Choroid plexus epithelial cell (primary cell): Measurements from ENCODE around the gene CYP27C1.
"Not testable (repeated sequence)": the region's sequence is repeated elsewhere in the genome, so short reads cannot be mapped to it uniquely, and the experiment has no call there.

Source experiments
- DNase-seq: peaks from one replicate; pipeline ENCODE4 v3.0.0-alpha.2; 2010; ENCODE audit warnings: low read depth
- H3K4me3 ChIP-seq: 2 replicates; pipeline ENCODE4 v1.5.1; 2011; ENCODE audit warnings: low read depth, mild to moderate bottlenecking, control low read depth, low read length, moderate library complexity
- TF ChIP-seq, protein P1 (sequence below): conservative IDR thresholded peaks from 2 replicates; pipeline ENCODE4 v1.5.1; 2011; ENCODE audit warnings: low read depth, mild to moderate bottlenecking, control low read depth, inconsistent platforms, low read length, moderate library complexity

CYP27C1 gene

DNA sequence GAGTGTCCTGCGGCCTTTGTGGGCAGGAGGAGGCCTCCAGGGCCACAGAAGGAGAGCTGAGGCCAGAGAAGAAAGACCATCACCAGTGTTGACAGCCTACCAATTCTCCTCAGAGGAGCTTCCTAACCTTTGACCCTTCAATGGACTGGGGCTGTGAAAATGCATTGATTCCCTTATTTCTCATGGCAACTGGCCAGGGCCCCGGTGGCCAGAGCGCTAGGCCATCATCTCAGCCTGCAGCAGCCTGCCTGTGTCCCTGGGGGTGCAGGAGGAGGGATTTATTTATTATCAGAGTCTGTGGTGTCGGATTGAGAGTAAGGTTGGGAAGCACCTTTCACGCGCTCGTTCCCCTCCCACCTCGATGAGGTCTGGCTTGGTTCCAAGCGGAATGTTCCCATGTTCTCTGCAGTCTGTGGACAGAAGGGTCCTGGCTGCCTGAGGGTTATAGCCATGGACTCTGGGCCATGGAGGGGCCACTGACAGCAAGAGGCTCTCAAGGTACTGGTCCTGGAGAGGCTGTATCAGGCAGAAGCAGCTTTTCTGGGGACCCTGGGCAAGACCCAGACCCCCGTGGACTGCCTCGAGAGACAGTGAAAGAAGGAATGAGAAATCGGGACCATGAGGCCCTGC lies 53.8 kb downstream of the CYP27C1 start:
- TF ChIP-seq, protein P1, sequence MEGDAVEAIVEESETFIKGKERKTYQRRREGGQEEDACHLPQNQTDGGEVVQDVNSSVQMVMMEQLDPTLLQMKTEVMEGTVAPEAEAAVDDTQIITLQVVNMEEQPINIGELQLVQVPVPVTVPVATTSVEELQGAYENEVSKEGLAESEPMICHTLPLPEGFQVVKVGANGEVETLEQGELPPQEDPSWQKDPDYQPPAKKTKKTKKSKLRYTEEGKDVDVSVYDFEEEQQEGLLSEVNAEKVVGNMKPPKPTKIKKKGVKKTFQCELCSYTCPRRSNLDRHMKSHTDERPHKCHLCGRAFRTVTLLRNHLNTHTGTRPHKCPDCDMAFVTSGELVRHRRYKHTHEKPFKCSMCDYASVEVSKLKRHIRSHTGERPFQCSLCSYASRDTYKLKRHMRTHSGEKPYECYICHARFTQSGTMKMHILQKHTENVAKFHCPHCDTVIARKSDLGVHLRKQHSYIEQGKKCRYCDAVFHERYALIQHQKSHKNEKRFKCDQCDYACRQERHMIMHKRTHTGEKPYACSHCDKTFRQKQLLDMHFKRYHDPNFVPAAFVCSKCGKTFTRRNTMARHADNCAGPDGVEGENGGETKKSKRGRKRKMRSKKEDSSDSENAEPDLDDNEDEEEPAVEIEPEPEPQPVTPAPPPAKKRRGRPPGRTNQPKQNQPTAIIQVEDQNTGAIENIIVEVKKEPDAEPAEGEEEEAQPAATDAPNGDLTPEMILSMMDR: no peak
- no peak overlapping the region for H3K4me3 ChIP-seq
- no peak for DNase-seq

DNA sequence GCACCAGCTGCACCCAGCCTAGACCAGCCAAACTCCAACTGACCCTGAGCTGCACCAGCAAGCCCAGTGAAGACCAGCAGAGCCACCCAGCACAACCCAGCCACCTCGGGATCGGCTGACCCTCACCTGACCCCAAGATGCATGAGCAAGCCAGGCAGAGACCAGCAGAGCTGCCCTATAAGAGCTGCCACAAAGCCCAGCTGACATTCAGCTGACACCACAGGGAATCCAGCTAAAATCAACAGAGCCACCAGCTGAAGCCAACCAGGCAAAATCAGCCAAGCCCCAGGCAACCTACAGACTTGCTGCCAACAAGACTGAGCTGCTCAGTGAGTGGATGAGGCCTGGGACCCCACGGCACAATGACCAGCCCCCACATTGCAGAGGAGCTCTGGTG lies 54.6 kb downstream of the CYP27C1 start:
- no peak overlapping the region for H3K4me3 ChIP-seq
- no peak for DNase-seq
- TF ChIP-seq, protein P1: no peak

DNA sequence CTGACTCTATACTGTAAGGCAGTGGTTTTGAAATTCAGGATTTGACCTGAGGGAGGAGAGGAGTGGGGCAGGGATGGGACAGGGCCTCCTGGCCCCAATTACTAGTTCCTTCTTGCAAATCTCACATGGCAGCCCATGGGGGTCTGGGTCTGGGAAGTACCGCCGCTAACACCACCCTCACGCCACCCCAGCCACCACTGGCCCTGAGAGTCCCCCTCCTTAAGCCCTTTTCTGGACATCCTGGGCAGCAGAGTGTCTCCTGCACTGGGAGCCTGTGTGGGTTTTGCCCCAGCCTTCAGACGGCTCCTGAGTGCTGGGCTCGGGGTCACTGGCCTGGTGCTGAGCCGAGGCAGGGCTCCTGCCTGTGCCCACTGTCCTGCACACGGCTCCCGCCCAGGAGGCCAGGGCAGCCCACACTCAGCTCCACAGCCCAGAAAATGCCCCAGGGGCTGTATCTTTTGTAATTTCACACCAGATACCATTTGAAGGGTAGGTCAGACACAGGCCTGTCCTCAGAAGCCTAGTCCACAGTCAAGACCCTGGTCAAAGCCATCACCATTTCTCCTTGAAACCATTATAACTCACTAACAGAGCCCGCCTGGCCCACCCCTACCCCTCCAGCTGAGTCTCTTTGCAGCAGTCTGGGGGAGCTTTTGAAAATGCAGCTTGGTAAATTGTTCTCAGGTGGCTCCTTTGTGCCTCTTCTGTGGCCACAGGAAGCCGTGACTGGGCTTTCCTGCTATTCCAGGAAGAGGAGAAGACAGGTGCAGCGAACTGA lies 55.1 kb downstream of the CYP27C1 start:
- H3K4me3 ChIP-seq: no peak overlapping the region
- TF ChIP-seq, protein P1: no peak
- no peak for DNase-seq

DNA sequence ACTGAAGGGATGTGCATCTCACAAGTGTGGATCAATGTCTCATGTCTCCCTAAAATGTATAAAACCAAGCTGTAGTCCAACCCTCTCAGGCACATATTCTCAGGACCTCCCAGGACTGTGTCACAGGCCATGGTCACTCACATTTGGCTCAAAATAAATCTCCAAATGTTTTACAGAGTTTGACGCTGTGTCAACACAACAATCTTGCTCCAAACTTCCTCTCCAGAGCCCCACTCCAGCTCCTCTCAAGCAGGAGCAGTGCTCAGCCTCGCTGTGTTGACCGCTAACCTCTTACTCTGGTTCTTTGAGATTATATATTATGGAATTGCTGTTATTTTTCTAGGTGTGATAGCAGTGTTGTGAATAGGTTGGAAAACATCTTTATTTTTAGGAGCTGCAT lies 56.2 kb downstream of the CYP27C1 start:
- H3K4me3 ChIP-seq: no peak overlapping the region
- TF ChIP-seq, protein P1: no peak
- no peak for DNase-seq

DNA sequence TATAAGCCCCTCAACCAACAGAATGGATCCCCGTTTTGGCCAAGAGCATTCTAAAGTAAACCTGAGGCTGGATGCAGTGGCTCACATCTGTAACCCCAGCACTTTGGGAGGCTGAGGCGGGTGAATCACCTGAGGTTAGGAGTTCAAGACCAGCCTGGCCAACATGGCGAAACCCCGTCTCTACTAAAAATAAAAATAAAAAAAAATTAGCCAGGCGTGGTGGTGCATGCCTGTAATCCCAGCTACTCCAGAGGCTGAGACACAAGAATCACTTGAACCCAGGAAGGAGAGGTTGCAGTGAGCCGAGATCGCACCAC lies 57.1 kb downstream of the CYP27C1 start:
- H3K4me3 ChIP-seq, DNase-seq: not testable (repeated sequence)

DNA sequence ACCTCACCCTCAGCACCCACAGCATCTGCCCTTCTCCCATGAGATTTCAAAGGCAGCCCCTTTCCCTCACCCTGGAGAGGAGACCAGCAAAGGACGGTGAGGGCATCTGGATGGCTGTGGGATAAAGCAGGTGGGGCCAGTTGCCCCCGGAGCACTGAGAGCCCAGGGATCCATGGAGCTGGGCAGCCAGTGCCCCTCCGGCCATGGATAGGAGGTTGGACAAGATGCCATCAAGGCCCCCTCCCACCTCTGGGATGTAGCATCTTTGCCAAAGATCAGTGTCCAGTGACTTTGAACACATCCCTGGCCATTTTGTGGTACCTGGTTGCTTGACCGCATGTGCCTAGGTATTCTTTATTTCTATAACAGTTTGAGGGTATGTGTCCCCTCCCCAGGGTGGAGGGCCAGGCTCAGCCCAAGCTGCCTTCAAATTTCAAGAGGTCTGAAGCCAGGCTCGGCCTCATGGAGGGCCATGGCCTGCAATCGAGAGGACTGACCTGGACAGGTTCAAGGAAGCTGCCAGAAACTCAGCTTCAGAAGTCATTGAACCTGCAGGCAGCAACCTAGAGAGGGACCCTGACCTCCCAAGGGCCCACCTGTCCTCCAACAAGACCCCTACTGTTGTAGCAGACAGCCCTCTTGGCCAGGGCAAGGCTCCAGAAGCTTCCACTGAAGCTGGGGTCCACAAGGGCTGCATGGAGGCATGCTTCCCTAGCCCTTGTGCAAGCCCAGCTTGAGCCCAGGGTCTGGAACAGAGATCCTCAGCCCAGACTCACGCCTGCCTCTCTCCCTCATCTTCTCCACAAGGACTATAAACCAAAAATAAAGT lies 57.6 kb downstream of the CYP27C1 start:
- DNase-seq: no peak
- TF ChIP-seq, protein P1: no peak
- H3K4me3 ChIP-seq: no peak overlapping the region
